ENCODE measurements around the gene MPO. TPM values are rescaled to one million over a fixed set of nuclear protein-coding genes. Genes with fewer than 3 reads are reported as not detected.

MPO gene
- total RNA-seq, 1 experiment from 2014 or later, result not detected

GRCh38 chr17:58315750-58316149 lies 35.0 kb upstream of the MPO start:
- Mint-ChIP-seq H3K27ac (no peak overlapping the region), H3K27me3 (ENCODE audit: low read depth) (peaks cover 8% of the 10 kb centered on the region), H3K36me3 (no peaks in the 10 kb centered on the region), H3K4me1 (peaks cover 5% of the 10 kb centered on the region), H3K9me3 (no peaks in the 10 kb centered on the region), H3K4me3 (no peak overlapping the region)
- ChIA-PET CTCF (interaction anchor here (1.0 to 8.3 kb wide), 5 partner anchors 10 to 131 kb away, joined by 3 to 97 read pairs (median 57); partner anchors contain the start of genes RNF43 and SUPT4H1), POLR2A (no interaction called here)
- DNase-seq (ENCODE audit: low spot score) (no peak), ATAC-seq (no peak)
- TF ChIP-seq AR (CRISPR knock-in tag; IDR thresholded peaks at IDR 0.05) (no peak), ZNF232 (CRISPR knock-in tag; IDR thresholded peaks at IDR 0.05) (no peak), ZNF317 (CRISPR knock-in tag; IDR thresholded peaks at IDR 0.05; ENCODE audit: borderline replicate concordance, low read depth) (no peak), CREB1 (CRISPR knock-in tag; IDR thresholded peaks at IDR 0.05) (no peak), ARID4B (CRISPR knock-in tag; IDR thresholded peaks at IDR 0.05; ENCODE audit: borderline replicate concordance) (no peak)

GRCh38 chr17:58315281-58315711 lies 34.6 kb upstream of the MPO start:
- TF ChIP-seq ATF6 (CRISPR knock-in tag; IDR thresholded peaks at IDR 0.05) (no peak), ZNF281 (CRISPR knock-in tag; IDR thresholded peaks at IDR 0.05) (no peak), CDX4 (CRISPR knock-in tag; IDR thresholded peaks at IDR 0.05; ENCODE audit: borderline replicate concordance) (no peak), IRF1 (CRISPR knock-in tag; IDR thresholded peaks at IDR 0.05) (no peak), EMX1 (CRISPR knock-in tag; IDR thresholded peaks at IDR 0.05) (no peak), HMGXB4 (CRISPR knock-in tag; IDR thresholded peaks at IDR 0.05) (no peak), USF2 (CRISPR knock-in tag; IDR thresholded peaks at IDR 0.05) (no peak), SMAD4 (CRISPR knock-in tag; IDR thresholded peaks at IDR 0.05) (no peak), ZNF512 (CRISPR knock-in tag; IDR thresholded peaks at IDR 0.05; ENCODE audit: borderline replicate concordance) (no peak), HMGA2 (CRISPR knock-in tag; IDR thresholded peaks at IDR 0.05) (no peak), ZNF263 (CRISPR knock-in tag; IDR thresholded peaks at IDR 0.05; ENCODE audit: low read depth) (no peak)
- Mint-ChIP-seq H3K27me3 (ENCODE audit: low read depth) (peaks cover 7% of the 10 kb centered on the region; the same call in 1 of the 2 replicates), H3K36me3 (no peaks in the 10 kb centered on the region), H3K27ac (no peak overlapping the region), H3K9me3 (no peaks in the 10 kb centered on the region), H3K4me1 (peaks cover 5% of the 10 kb centered on the region), H3K4me3 (no peak overlapping the region)
- ATAC-seq (no peak), DNase-seq (ENCODE audit: low spot score) (no peak)
- ChIA-PET CTCF (interaction anchor here (0.6 to 8.3 kb wide), 6 partner anchors 9 to 153 kb away, joined by 3 to 97 read pairs (median 56); partner anchors contain the start of genes RNF43 and SUPT4H1), POLR2A (no interaction called here)
